OCI-LY3 (cell line): ENCODE measurements around the gene ZBTB43.

Source experiments
- EZH2phosphoT487 ChIP-seq: fragments of 200-600 bp; shearing (Covaris generic); IDR thresholded peaks from 2 replicates; pipeline ENCODE4 v1.6.1; 2018; ENCODE audit warnings: antibody characterized with exemption, mixed run types, low read depth
- TF ChIP-seq, protein P1 (sequence below): fragments of 200-600, 300-600 bp; sonication (generic); IDR thresholded peaks from 2 replicates; pipeline ENCODE4 v1.5.1; 2014; ENCODE audit warnings: antibody characterized with exemption, low read length, low read depth

DNA sequence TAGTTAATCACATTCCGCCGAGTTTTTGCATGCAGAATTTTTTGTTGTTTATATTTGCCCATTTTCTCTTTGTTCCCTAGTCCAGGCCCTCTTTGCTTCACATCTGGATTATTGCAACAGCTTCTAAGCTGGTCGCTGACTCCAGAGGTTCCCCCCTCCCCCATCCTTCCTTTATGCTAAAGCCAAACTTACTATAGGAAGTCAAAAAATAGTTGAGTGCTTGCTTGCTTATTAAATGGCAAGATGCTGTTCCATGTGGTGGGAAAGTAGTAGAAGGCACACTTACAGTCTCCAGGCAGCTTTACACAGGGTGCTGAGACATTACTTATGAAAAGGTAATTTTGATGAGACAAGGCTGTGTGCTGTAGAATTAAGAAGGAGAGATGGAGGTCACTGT is 56.9 kb downstream of the ZBTB43 start:
- TF ChIP-seq EZH2phosphoT487: no peak
- TF ChIP-seq, protein P1, sequence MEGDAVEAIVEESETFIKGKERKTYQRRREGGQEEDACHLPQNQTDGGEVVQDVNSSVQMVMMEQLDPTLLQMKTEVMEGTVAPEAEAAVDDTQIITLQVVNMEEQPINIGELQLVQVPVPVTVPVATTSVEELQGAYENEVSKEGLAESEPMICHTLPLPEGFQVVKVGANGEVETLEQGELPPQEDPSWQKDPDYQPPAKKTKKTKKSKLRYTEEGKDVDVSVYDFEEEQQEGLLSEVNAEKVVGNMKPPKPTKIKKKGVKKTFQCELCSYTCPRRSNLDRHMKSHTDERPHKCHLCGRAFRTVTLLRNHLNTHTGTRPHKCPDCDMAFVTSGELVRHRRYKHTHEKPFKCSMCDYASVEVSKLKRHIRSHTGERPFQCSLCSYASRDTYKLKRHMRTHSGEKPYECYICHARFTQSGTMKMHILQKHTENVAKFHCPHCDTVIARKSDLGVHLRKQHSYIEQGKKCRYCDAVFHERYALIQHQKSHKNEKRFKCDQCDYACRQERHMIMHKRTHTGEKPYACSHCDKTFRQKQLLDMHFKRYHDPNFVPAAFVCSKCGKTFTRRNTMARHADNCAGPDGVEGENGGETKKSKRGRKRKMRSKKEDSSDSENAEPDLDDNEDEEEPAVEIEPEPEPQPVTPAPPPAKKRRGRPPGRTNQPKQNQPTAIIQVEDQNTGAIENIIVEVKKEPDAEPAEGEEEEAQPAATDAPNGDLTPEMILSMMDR: no peak
